ENCODE measurements around the gene MT1X.

DNA sequence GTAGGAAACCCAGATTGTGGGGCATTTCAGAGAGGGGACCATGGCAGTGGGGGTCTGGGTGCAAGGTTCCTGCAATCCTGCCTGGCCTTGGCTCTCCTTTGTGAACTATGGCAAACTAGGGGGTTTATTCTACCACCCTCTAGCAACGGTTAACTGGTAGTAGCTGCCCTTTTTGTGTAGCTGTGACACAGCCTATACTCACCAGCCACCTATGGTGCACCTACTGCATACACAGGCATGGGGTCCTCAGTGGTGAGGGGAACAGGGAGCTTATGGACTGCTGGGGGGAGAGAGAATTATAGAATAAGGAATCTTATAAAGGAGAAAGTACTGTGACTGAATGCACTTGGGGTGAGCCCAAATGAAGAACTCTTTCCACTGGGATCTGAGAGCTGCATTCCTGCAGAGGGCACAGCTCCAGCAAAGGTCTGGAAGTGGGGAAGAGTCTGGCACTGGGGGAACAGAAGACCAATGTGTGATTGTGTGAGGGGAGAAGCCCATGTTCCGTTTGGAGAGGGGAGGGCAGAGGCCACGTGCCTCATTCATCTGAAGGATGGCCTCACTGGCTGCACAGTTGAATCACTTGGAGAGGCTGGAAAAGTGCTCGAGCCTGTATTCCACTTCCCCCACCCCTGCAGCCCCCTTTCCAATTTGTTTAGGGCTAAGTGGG is 2.1 kb downstream of the MT1X start:
- TF ChIP-seq, protein P1, sequence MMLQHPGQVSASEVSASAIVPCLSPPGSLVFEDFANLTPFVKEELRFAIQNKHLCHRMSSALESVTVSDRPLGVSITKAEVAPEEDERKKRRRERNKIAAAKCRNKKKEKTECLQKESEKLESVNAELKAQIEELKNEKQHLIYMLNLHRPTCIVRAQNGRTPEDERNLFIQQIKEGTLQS (CRISPR knock-in tag; conservative IDR thresholded peaks at IDR 0.05) = no peak
- TF ChIP-seq ZNF121 (CRISPR knock-in tag; IDR thresholded peaks at IDR 0.05) (no peak), GABPB1 (CRISPR knock-in tag; IDR thresholded peaks at IDR 0.05) (no peak), IRF2 (CRISPR knock-in tag; IDR thresholded peaks at IDR 0.05; ENCODE audit: borderline replicate concordance, low read depth) (no peak), NR2C2 (CRISPR knock-in tag; IDR thresholded peaks at IDR 0.05) (no peak), SP1 (CRISPR knock-in tag; conservative IDR thresholded peaks at IDR 0.05) (no peak), ELF4 (CRISPR knock-in tag; IDR thresholded peaks at IDR 0.05; ENCODE audit: low read depth) (no peak)
- TF ChIP-seq, protein P2, sequence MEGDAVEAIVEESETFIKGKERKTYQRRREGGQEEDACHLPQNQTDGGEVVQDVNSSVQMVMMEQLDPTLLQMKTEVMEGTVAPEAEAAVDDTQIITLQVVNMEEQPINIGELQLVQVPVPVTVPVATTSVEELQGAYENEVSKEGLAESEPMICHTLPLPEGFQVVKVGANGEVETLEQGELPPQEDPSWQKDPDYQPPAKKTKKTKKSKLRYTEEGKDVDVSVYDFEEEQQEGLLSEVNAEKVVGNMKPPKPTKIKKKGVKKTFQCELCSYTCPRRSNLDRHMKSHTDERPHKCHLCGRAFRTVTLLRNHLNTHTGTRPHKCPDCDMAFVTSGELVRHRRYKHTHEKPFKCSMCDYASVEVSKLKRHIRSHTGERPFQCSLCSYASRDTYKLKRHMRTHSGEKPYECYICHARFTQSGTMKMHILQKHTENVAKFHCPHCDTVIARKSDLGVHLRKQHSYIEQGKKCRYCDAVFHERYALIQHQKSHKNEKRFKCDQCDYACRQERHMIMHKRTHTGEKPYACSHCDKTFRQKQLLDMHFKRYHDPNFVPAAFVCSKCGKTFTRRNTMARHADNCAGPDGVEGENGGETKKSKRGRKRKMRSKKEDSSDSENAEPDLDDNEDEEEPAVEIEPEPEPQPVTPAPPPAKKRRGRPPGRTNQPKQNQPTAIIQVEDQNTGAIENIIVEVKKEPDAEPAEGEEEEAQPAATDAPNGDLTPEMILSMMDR (IDR thresholded peaks at IDR 0.05) = no peak
- TF ChIP-seq, protein P3, sequence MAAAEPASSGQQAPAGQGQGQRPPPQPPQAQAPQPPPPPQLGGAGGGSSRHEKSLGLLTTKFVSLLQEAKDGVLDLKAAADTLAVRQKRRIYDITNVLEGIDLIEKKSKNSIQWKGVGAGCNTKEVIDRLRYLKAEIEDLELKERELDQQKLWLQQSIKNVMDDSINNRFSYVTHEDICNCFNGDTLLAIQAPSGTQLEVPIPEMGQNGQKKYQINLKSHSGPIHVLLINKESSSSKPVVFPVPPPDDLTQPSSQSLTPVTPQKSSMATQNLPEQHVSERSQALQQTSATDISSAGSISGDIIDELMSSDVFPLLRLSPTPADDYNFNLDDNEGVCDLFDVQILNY (CRISPR knock-in tag; IDR thresholded peaks at IDR 0.05) = no peak
- TF ChIP-seq, protein P4, sequence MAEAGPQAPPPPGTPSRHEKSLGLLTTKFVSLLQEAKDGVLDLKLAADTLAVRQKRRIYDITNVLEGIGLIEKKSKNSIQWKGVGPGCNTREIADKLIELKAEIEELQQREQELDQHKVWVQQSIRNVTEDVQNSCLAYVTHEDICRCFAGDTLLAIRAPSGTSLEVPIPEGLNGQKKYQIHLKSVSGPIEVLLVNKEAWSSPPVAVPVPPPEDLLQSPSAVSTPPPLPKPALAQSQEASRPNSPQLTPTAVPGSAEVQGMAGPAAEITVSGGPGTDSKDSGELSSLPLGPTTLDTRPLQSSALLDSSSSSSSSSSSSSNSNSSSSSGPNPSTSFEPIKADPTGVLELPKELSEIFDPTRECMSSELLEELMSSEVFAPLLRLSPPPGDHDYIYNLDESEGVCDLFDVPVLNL (CRISPR knock-in tag; IDR thresholded peaks at IDR 0.05; ENCODE audit: borderline replicate concordance, low read depth) = no peak
